Glutamatergic neuron (in vitro differentiated cells): Measurements from ENCODE around the gene ANGPTL2. TPM values are rescaled to one million over a fixed set of nuclear protein-coding genes. Genes with fewer than 3 reads are reported as not detected.
A peak's percentile ranks its signal among the peaks of the same experiment; 100 is the strongest.

Experiments used
- DNase-seq: peaks from one replicate; pipeline ENCODE4 v3.0.0; 2022
- H3K27ac Mint-ChIP-seq: one replicate; pipeline ENCODE4 v1.8.0; 2020; ENCODE audit warnings: mild to moderate bottlenecking, mixed read lengths, inconsistent platforms; ENCODE audit not compliant: unreplicated experiment
- H3K27me3 Mint-ChIP-seq: one replicate; pipeline ENCODE4 v1.8.0; 2020; ENCODE audit warnings: mild to moderate bottlenecking, moderate library complexity, mixed read lengths, inconsistent platforms; ENCODE audit not compliant: unreplicated experiment
- H3K36me3 Mint-ChIP-seq: one replicate; pipeline ENCODE4 v1.8.0; 2020; ENCODE audit warnings: mild to moderate bottlenecking, mixed read lengths, inconsistent platforms; ENCODE audit not compliant: unreplicated experiment
- H3K4me1 Mint-ChIP-seq: one replicate; pipeline ENCODE4 v1.8.0; 2020; ENCODE audit warnings: mild to moderate bottlenecking, low read depth, mixed read lengths, inconsistent platforms; ENCODE audit not compliant: unreplicated experiment
- H3K4me3 Mint-ChIP-seq: one replicate; pipeline ENCODE4 v1.8.0; 2020; ENCODE audit warnings: mild to moderate bottlenecking, mixed read lengths, inconsistent platforms; ENCODE audit not compliant: unreplicated experiment
- H3K9me3 Mint-ChIP-seq: one replicate; pipeline ENCODE4 v1.8.0; 2020; ENCODE audit warnings: mild to moderate bottlenecking, moderate library complexity, mixed read lengths, inconsistent platforms; ENCODE audit not compliant: unreplicated experiment
- total RNA-seq: library from RNA; stranded (reverse); fragmentation: NEBNext Ultra II Directional; extraction: Animal tissue kit (Norgen Biotek cat#: 25700); gene quantifications from one replicate; pipeline ENCODE4 v1.2.1, GENCODE V29; 2021; ENCODE audit not compliant: unreplicated experiment
- TF ChIP-seq, protein P1 (sequence below): fragments of 200-600 bp; sonication (generic); IDR thresholded peaks from one replicate; pipeline ENCODE4 v1.5.0; 2021; ENCODE audit not compliant: partially characterized antibody, unreplicated experiment

ANGPTL2 gene
- total RNA-seq, 1 donor from 2014 or later, result 55.5 TPM

DNA sequence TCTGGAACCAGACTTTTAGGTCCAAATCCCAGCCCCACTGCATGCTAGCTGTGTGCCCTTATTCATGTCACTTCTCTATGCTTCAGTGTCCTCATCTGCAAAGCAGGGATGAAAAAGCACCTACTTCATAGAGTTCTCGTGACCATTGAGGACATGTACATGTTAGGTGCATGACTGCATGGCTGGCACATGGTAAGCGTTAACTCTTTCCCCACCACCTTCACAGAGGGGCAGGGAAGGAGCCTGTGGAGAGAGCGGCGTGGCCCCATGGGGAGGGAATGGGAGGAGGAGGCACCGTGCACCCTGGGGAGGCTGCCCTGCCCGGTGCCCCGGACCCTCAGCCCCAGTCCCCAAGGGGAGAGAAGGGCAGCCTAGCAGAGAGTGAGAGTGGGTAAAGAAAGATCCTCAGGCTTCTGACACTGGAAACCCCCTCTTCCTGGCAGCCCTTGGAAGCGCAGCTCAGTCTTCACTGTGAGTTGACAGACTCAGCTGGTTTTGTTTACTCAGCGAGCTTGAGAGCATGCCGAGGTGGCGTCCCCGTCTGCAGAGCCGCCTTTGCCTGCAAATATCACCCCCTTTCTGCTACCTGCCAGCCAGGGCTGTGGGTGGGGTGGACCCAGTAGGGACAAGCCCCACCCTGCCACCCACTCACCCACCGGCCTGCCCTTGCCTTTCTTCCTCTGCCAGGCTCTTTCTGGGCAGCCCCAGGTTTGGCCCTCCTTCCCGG, 10.6 kb upstream of the ANGPTL2 start:
- Mint-ChIP-seq H3K27ac (peak overlapping the region; percentile 99), H3K4me3 (peak overlapping the region; percentile 35), H3K36me3 (peaks cover 4% of the 10 kb centered on the region), H3K9me3 (peaks cover 13% of the 10 kb centered on the region), H3K27me3 (peaks cover 14% of the 10 kb centered on the region), H3K4me1 (peaks cover 68% of the 10 kb centered on the region)
- TF ChIP-seq, protein P1, sequence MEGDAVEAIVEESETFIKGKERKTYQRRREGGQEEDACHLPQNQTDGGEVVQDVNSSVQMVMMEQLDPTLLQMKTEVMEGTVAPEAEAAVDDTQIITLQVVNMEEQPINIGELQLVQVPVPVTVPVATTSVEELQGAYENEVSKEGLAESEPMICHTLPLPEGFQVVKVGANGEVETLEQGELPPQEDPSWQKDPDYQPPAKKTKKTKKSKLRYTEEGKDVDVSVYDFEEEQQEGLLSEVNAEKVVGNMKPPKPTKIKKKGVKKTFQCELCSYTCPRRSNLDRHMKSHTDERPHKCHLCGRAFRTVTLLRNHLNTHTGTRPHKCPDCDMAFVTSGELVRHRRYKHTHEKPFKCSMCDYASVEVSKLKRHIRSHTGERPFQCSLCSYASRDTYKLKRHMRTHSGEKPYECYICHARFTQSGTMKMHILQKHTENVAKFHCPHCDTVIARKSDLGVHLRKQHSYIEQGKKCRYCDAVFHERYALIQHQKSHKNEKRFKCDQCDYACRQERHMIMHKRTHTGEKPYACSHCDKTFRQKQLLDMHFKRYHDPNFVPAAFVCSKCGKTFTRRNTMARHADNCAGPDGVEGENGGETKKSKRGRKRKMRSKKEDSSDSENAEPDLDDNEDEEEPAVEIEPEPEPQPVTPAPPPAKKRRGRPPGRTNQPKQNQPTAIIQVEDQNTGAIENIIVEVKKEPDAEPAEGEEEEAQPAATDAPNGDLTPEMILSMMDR, result no peak
- no peak for DNase-seq

DNA sequence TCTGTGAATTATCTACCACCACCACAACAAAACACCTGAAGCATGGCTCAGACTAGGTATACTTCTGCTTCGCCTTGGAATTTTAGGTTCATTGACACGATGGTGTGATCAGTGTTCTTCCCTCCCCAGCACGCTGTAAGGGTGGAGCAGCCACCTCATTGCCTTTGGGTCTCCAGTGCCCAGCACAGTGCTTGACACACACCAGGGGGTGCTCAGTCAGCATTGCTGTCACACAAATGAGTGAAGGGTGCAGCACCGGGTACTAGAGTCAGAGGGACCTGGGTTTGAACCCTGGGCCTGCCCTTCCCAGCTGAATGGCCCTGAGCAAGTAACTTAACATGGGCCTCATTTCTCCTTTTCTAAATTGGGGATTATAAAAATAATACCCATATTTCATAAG, 9.9 kb upstream of the ANGPTL2 start:
- Mint-ChIP-seq H3K9me3 (peaks cover 13% of the 10 kb centered on the region), H3K27ac (peak overlapping the region; percentile 99), H3K4me3 (peak overlapping the region; percentile 25), H3K27me3 (peaks cover 14% of the 10 kb centered on the region), H3K4me1 (peaks cover 65% of the 10 kb centered on the region), H3K36me3 (peaks cover 4% of the 10 kb centered on the region)
- no peak for DNase-seq
- TF ChIP-seq, protein P1, result no peak

DNA sequence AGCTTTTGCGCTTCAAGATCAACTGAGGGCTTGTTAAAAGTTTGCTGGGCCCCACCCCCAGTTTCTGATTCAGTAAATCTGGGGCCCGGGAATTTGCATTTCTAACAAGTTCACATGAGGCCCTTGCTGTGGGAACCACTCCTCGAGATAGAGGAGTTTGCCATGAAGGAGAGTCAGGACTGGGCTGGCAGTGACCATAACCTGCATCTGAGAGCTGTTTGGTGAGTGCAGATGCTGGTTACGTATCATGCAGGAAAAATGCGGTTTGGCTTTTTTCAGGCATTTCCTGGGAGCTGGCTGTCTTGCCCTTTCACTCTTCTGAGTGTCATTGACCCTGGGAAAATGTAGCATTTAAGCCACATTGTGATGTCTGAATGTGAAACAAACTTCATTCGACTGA, 9.4 kb upstream of the ANGPTL2 start:
- Mint-ChIP-seq H3K9me3 (peaks cover 13% of the 10 kb centered on the region), H3K27ac (peak overlapping the region; percentile 99), H3K27me3 (peaks cover 14% of the 10 kb centered on the region), H3K4me1 (peaks cover 60% of the 10 kb centered on the region), H3K4me3 (peak overlapping the region; percentile 25), H3K36me3 (peaks cover 4% of the 10 kb centered on the region)
- TF ChIP-seq, protein P1, result no peak
- DNase-seq, result no peak

DNA sequence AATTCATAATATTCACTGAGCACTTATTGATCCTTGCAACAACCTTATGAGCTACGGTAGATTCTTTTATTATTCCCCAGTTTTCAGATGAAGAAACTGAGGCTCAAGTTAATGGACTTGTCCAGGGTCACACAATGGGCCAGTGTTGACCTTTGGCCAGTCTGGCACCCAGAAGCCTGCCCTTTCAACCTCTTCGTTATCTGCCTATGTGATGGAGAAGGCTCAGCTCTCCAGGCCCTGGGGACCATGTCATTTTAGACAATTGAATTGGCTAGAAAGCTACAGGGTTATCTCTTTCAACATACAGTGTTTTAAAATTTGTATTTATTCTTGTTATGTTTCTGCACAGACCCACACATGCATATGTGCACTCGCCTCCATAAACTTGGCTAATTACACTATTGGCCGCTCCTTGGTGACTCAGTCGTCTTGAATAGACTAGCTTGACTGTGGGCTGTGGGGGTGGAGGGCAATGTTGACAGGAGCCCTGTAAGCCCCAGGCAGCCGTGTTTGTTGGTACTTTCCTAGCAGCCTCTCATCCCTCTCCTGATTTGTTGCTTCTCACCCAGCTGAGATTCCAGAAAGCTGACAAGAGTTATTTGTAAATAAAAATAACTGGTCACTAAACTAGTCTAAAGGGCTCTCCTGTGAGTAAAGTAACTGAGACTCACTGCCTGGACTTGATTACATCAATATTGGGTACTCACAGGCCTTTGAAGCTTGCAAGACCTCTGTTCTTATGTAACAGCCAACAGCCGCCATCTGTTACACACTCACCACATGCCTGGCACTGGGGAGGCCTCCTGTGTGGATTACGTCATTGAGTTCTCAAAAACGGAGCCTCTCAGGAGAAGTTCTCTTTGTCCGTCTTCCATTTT, 8.5 kb upstream of the ANGPTL2 start:
- peaks cover 14% of the 10 kb centered on the region for H3K27me3 Mint-ChIP-seq
- H3K9me3 Mint-ChIP-seq, result peaks cover 13% of the 10 kb centered on the region
- peak; percentile 83 for DNase-seq
- H3K4me3 Mint-ChIP-seq, result peak overlapping the region; percentile 65
- peak overlapping the region; percentile 99 for H3K27ac Mint-ChIP-seq
- peaks cover 4% of the 10 kb centered on the region for H3K36me3 Mint-ChIP-seq
- H3K4me1 Mint-ChIP-seq, result peaks cover 57% of the 10 kb centered on the region
- TF ChIP-seq, protein P1, result no peak
